ENCODE data around the gene BUB1B. TPM values are rescaled to one million over a fixed set of nuclear protein-coding genes. Genes with fewer than 3 reads are reported as not detected.
A peak's percentile ranks its signal among the peaks of the same experiment; 100 is the strongest.

Gene BUB1B
- polyA plus RNA-seq, 4 donors: 1.1 to 15.6 (median 5.5) TPM

DNA sequence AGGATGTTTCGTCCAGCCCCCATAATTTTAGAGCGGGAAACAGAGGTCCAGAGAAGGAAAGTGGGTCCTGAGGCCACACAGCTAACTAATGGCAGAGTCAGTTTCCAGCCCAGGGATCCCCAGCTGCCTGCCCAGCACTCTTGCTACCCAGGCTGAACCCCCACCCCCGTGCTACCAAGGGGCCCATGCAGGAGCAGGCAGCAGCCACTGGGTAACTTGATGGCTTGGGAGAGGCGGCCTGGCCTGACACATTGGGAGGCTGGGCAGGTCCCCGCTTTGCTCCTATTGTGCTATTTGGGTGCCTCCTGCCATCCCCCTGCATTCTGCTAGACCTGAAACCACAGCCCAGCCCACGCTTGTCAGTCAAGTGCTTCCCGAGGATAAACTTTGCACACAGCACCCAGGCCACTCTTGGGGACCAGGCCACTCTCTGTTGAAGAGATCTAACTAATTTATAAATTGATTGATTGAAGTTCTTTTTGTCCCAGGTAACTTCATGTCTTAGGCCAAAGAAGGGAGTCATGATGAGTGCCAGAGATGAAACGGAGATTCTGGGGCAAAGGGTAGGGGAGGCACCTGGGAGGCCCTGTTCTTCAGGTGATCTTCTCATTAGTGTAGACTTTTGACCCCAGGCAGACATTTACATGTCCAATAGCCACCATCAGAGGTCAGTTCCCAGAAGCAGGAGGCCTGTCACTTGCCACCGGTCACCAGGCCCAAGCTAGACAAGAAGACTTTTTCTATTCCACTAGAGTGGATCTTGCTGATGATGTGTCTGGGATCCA lies 85.0 kb downstream of the BUB1B start:
- WGBS, 3 donors: 80 to 85% (median 84%) methylated on average over 9 of the region's 9 CpGs
- Histone ChIP-seq H3K36me3 (ENCODE audit: control insufficient read depth in 3 of 3, insufficient read depth in 2 of 3, low read depth in 1 of 3, low read length in 3 of 3) (no peaks in the 10 kb centered on the region), H3K4me3 (ENCODE audit: low read depth in 1 of 3, low read length in 3 of 3) (no peak overlapping the region), H3K27me3 (ENCODE audit: control insufficient read depth in 3 of 3, insufficient read depth in 3 of 3, low read length in 3 of 3) (no peaks in the 10 kb centered on the region), H3K4me1 (ENCODE audit: control insufficient read depth in 3 of 3, insufficient read depth in 2 of 3, low read depth in 1 of 3, low read length in 2 of 3) (peaks cover 0 to 26% (median 0%) of the 10 kb centered on the region in 3 donors), H3K9me3 (ENCODE audit: control insufficient read depth in 2 of 2, insufficient read depth in 1 of 2, low read depth in 1 of 2, low read length in 1 of 2) (no peaks in the 10 kb centered on the region), H3K27ac (ENCODE audit: low read depth in 1 of 3, low read length in 2 of 3) (peak overlapping the region in 1 of 3 donors; percentile 60)
- FAIRE-seq: no peak
- DNase-seq: peak in 1 of 2 donors; percentile 61

DNA sequence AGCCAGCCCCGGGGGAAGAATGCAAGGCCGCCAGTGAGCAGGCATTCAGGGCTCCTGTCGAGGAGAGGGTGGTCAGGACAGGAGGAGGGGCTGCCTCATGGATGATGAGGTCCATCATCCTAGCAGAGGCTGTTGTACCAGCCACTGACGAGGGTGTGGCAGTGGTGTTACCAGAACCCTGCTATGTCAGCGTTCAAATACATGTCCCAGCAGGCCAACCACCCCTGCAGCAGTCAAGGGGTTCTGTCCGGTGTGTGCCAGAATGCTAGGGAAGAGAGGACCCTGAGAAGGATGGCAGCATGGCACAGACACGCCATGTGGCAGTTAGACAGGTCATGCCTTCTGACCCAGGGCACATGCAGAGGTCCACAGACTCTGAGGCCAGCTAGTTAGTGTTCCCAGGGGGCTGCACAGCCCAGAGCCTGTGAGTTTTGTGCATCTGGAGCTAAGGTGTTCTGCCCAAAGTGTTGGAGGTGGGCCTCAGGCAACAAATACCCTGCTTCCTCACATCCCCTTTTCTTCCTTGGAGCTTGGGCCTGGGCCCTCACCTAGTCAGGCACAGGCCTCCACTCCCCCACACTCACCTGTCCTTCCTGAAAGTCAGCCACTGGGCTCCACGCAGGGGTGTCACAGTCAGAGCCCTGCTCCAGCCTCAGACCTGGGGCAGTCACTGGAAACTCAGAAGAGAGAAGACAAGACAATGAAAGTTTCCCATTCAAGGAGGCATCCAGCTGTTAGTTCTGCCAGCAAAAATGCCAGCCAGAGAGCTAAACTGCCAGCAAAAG lies 85.8 kb downstream of the BUB1B start:
- 89 to 93% (median 90%) methylated on average over 8 of the region's 8 CpGs for WGBS, 3 donors
- FAIRE-seq: no peak
- no peaks in the 10 kb centered on the region for H3K9me3 ChIP-seq (ENCODE audit: control insufficient read depth in 2 of 2, insufficient read depth in 1 of 2, low read depth in 1 of 2, low read length in 1 of 2)
- H3K27ac ChIP-seq (ENCODE audit: low read depth in 1 of 3, low read length in 2 of 3): peak overlapping the region in 1 of 3 donors; percentile 36
- no peaks in the 10 kb centered on the region for H3K36me3 ChIP-seq (ENCODE audit: control insufficient read depth in 3 of 3, insufficient read depth in 2 of 3, low read depth in 1 of 3, low read length in 3 of 3)
- no peaks in the 10 kb centered on the region for H3K27me3 ChIP-seq (ENCODE audit: control insufficient read depth in 3 of 3, insufficient read depth in 3 of 3, low read length in 3 of 3)
- peaks cover 0 to 33% (median 0%) of the 10 kb centered on the region in 3 donors for H3K4me1 ChIP-seq (ENCODE audit: control insufficient read depth in 3 of 3, insufficient read depth in 2 of 3, low read depth in 1 of 3, low read length in 2 of 3)
- DNase-seq: no peak
- no peak overlapping the region for H3K4me3 ChIP-seq (ENCODE audit: low read depth in 1 of 3, low read length in 3 of 3)

DNA sequence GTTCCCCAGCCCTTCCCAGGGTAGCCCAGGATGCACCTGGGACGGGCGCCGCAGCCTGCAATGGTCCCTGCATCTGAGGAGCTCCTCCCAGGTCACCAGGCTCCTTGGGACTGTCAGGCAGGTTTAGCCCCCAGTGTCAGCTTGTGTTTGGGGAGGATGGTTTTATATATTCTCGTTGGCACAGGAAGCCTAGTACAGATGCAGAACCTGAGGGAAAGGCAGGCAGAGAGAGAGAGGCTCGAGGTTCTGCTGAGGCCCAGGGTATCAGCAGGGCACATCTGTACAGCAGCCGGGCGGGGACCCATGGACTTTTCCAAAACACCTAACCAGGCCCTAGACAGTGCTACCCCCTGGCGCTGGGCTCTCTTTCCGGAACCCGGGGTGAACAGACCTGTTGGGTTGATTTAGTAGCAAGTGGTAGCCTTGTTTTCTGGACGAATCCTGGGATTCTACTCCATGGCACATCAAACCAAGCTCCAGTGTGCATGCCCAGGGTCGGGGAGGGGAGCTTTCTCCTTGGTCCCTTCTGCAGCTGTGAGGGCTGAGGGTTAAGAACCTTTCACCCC lies 86.6 kb downstream of the BUB1B start:
- H3K4me1 ChIP-seq (ENCODE audit: control insufficient read depth in 3 of 3, insufficient read depth in 2 of 3, low read depth in 1 of 3, low read length in 2 of 3): peaks cover 0 to 40% (median 0%) of the 10 kb centered on the region in 3 donors
- no peaks in the 10 kb centered on the region for H3K36me3 ChIP-seq (ENCODE audit: control insufficient read depth in 3 of 3, insufficient read depth in 2 of 3, low read depth in 1 of 3, low read length in 3 of 3)
- no peak overlapping the region for H3K4me3 ChIP-seq (ENCODE audit: low read depth in 1 of 3, low read length in 3 of 3)
- FAIRE-seq (no peak), DNase-seq (no peak)
- WGBS, 3 donors: 80 to 89% (median 85%) methylated on average over 12 of the region's 12 CpGs
- H3K27ac ChIP-seq (ENCODE audit: low read depth in 1 of 3, low read length in 2 of 3): no peak overlapping the region
- peaks cover 0 to 3% (median 0%) of the 10 kb centered on the region in 3 donors for H3K27me3 ChIP-seq (ENCODE audit: control insufficient read depth in 3 of 3, insufficient read depth in 3 of 3, low read length in 3 of 3)
- H3K9me3 ChIP-seq (ENCODE audit: control insufficient read depth in 2 of 2, insufficient read depth in 1 of 2, low read depth in 1 of 2, low read length in 1 of 2): no peaks in the 10 kb centered on the region

DNA sequence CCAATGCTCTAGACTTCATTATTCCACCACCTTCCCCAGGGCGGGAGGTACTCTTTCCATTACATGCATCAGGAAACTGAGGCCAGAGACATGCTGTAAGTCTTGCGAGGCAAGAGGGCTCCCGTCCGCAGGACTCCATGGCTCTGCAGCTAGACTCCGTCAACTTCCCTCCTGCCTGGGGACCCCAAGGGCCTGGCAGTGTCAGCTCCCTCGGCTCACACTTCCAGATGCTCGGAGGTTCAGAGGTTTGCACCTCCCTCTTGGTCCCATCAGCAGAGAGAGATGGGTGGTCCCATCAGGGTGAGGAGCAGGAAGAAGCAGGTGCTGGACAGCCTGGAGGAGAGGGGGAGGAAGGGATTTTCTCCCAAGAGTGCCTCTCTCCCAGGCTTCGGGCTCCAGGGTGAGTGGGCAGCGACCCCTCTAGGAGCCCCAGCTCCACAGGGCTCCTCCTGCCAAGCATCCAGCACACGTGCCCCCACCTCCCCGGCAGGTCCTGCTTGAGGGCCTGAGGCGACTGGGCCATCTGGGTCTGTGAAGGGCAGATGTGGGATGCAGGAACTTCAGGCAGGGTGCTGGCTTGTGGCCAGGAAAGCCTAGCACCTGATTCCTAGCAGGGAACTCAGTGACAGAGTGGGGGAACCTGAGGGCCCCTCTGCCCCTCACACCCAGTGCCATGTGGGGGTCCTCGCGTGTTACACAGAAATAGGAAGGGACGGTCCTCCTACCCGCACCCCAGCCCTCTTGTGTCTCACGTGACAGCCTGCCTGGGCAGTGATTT lies 87.3 kb downstream of the BUB1B start:
- DNase-seq: no peak
- H3K27me3 ChIP-seq (ENCODE audit: control insufficient read depth in 3 of 3, insufficient read depth in 3 of 3, low read length in 3 of 3): peaks cover 0 to 7% (median 0%) of the 10 kb centered on the region in 3 donors
- 90 to 92% (median 91%) methylated on average over 17 of the region's 17 CpGs for WGBS, 3 donors
- no peak overlapping the region for H3K4me3 ChIP-seq (ENCODE audit: low read depth in 1 of 3, low read length in 3 of 3)
- FAIRE-seq: no peak
- peaks cover 0 to 44% (median 0%) of the 10 kb centered on the region in 3 donors for H3K4me1 ChIP-seq (ENCODE audit: control insufficient read depth in 3 of 3, insufficient read depth in 2 of 3, low read depth in 1 of 3, low read length in 2 of 3)
- no peaks in the 10 kb centered on the region for H3K36me3 ChIP-seq (ENCODE audit: control insufficient read depth in 3 of 3, insufficient read depth in 2 of 3, low read depth in 1 of 3, low read length in 3 of 3)
- no peak overlapping the region for H3K27ac ChIP-seq (ENCODE audit: low read depth in 1 of 3, low read length in 2 of 3)
- H3K9me3 ChIP-seq (ENCODE audit: control insufficient read depth in 2 of 2, insufficient read depth in 1 of 2, low read depth in 1 of 2, low read length in 1 of 2): no peaks in the 10 kb centered on the region

DNA sequence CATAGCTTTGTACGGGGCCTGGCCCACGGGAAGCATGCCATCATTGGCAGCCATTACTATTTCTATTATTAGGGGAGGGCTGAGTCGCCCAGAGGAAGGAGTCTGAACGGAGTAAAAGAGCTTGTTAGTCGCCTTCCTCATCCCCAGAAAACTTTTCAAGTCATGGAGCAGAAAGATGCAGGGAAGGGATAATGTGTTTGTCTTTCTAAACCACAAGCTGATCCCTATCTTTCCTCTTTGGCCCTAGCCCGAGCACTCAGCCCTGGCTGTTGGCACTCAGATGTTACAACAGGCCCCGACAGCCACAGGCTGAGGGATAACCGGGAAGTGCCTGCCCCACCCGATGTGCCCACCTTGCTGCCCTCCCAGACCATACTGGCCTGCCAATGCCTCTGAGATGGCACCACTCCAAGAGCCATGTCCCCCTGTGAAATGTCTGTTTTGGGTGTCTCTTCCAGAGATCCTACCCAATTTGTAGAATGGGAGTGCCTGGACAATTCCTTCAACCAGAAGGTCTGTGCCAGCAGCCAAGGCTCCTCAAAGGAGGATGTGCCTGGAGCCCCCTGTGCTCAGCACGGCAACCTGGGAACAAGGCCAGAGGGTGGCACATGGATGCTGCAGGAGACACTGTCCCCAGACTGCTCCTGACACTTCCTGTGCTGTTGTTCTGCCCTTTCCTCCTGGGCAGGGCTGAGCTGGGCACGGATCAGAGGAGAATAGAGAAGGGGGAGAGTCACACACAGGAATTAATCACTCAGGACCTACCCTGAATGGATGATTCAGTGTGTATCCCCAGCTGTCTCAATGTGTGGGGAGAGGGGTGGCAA lies 88.8 kb downstream of the BUB1B start:
- 66 to 71% (median 69%) methylated on average over 11 of the region's 11 CpGs for WGBS, 3 donors
- Histone ChIP-seq H3K27ac (ENCODE audit: low read depth in 1 of 3, low read length in 2 of 3) (no peak overlapping the region), H3K9me3 (ENCODE audit: control insufficient read depth in 2 of 2, insufficient read depth in 1 of 2, low read depth in 1 of 2, low read length in 1 of 2) (no peaks in the 10 kb centered on the region), H3K4me3 (ENCODE audit: low read depth in 1 of 3, low read length in 3 of 3) (no peak overlapping the region), H3K4me1 (ENCODE audit: control insufficient read depth in 3 of 3, insufficient read depth in 2 of 3, low read depth in 1 of 3, low read length in 2 of 3) (peaks cover 0 to 50% (median 0%) of the 10 kb centered on the region in 3 donors), H3K36me3 (ENCODE audit: control insufficient read depth in 3 of 3, insufficient read depth in 2 of 3, low read depth in 1 of 3, low read length in 3 of 3) (peaks cover 0 to 5% (median 0%) of the 10 kb centered on the region in 3 donors), H3K27me3 (ENCODE audit: control insufficient read depth in 3 of 3, insufficient read depth in 3 of 3, low read length in 3 of 3) (peaks cover 0 to 18% (median 0%) of the 10 kb centered on the region in 3 donors)
- no peak for FAIRE-seq
- DNase-seq: no peak

DNA sequence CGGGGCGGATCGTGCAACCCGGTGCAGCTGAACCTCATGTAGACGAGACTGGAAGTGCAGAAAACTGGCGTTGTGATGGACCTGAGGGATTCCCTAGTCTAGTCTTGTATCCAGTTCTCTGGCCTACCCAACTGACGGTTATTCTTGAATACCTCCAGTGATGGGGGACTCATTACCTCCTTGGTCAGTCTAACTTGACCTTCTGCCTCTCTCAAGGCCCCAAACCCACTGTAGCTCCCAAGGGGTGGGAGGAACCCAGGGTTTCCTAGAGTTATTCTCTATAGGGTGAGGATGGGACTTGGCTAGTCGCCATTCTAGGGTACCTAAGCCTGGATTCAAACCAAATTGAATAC lies 89.4 kb downstream of the BUB1B start:
- H3K27ac ChIP-seq (ENCODE audit: low read depth in 1 of 3, low read length in 2 of 3): no peak overlapping the region
- no peak for FAIRE-seq
- 85 to 92% (median 92%) methylated on average over 8 of the region's 8 CpGs for WGBS, 3 donors
- no peaks in the 10 kb centered on the region for H3K9me3 ChIP-seq (ENCODE audit: control insufficient read depth in 2 of 2, insufficient read depth in 1 of 2, low read depth in 1 of 2, low read length in 1 of 2)
- H3K4me3 ChIP-seq (ENCODE audit: low read depth in 1 of 3, low read length in 3 of 3): no peak overlapping the region
- H3K4me1 ChIP-seq (ENCODE audit: control insufficient read depth in 3 of 3, insufficient read depth in 2 of 3, low read depth in 1 of 3, low read length in 2 of 3): peaks cover 0 to 44% (median 0%) of the 10 kb centered on the region in 3 donors
- no peak for DNase-seq
- peaks cover 0 to 8% (median 0%) of the 10 kb centered on the region in 3 donors for H3K36me3 ChIP-seq (ENCODE audit: control insufficient read depth in 3 of 3, insufficient read depth in 2 of 3, low read depth in 1 of 3, low read length in 3 of 3)
- H3K27me3 ChIP-seq (ENCODE audit: control insufficient read depth in 3 of 3, insufficient read depth in 3 of 3, low read length in 3 of 3): peaks cover 0 to 18% (median 0%) of the 10 kb centered on the region in 3 donors

DNA sequence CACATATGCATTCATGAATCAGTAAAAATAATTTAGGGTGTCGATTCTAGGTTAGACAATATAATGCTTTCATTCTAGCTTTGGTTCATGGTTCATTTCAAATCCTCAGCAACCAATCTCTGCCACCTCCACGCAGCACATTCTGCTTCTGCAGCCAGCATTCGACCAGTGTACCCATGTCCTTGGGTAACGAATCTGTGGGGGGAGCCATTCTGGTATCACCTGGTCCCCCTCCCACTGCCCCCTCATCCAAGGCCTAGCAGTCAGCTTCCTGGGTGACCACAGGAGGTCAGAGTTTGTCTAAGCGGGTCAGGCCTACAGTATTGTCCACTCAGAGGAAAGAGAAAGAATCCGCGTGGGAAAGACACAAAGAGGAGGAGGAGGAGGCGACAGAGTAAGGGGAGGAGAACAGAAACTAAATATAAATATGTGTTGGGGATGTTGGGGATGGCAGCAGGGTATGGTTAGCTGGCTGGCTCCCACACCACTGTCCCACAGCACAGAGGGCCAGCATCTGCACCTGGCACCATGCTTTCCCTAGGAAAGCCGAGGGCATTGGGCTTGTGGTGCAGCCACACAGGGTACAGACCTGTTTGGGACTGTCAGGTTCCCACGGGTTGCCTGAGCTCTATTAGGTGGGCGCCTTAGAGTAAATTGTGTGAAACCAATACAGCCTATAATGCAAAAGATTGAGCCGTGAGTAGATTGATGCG lies 90.1 kb downstream of the BUB1B start:
- DNase-seq: no peak
- no peak for FAIRE-seq
- Histone ChIP-seq H3K27ac (ENCODE audit: low read depth in 1 of 3, low read length in 2 of 3) (no peak overlapping the region), H3K27me3 (ENCODE audit: control insufficient read depth in 3 of 3, insufficient read depth in 3 of 3, low read length in 3 of 3) (peaks cover 0 to 18% (median 0%) of the 10 kb centered on the region in 3 donors), H3K4me1 (ENCODE audit: control insufficient read depth in 3 of 3, insufficient read depth in 2 of 3, low read depth in 1 of 3, low read length in 2 of 3) (peaks cover 0 to 38% (median 0%) of the 10 kb centered on the region in 3 donors), H3K9me3 (ENCODE audit: control insufficient read depth in 2 of 2, insufficient read depth in 1 of 2, low read depth in 1 of 2, low read length in 1 of 2) (no peaks in the 10 kb centered on the region), H3K4me3 (ENCODE audit: low read depth in 1 of 3, low read length in 3 of 3) (no peak overlapping the region), H3K36me3 (ENCODE audit: control insufficient read depth in 3 of 3, insufficient read depth in 2 of 3, low read depth in 1 of 3, low read length in 3 of 3) (peaks cover 0 to 14% (median 0%) of the 10 kb centered on the region in 3 donors)
- WGBS, 3 donors: 84 to 88% (median 88%) methylated on average over 13 of the region's 13 CpGs

All from small intestine (tissue), 7 donors.